ENCODE results near the gene COP1.

The COP1 gene

DNA sequence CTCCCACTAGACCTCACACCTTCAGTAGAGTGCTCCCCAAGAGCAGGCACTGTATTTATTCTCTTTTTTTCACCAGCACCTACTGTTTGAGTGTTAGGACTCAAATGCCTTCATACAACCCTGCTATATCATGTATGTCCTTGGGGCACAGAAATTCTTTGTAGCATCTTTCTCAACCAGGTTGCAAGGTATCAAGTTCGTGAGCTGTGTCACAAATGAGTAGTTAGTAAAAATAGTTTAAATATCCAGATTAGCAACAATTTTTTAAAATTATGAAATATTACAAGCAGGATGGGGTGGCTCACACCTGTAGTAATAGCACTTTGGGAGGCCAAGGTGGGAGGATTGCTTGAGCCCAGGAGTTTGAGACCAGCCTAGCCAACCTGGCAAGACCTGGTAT is 311.1 kb downstream of the COP1 start:
- DNase-seq (ENCODE audit: low read depth, low spot score), result no peak
